WTC11 (cell line): Measurements from ENCODE around the gene KCNK17. TPM values are rescaled to one million over a fixed set of nuclear protein-coding genes. Genes with fewer than 3 reads are reported as not detected.
"Not testable (repeated sequence)": the region's sequence is repeated elsewhere in the genome, so short reads cannot be mapped to it uniquely, and the experiment has no call there.

Experiments
- ATAC-seq: fragments of 200-7000 bp; cut with Tn5 transposase; 2 replicates; pipeline ENCODE4 v1.10.0; 2021; ENCODE audit warnings: mild to moderate bottlenecking, moderate library complexity
- CTCF ChIA-PET: fragments of 300-600 bp; sonication (Branson Sonifier 250); formaldehyde crosslinking; loops from one replicate; lab custom pipeline; 2021; ENCODE audit warnings: antibody characterized with exemption; lab: Charles Lee
- POLR2A ChIA-PET: fragments of 350-600 bp; sonication (Branson Sonifier 250); formaldehyde crosslinking; loops from one replicate; lab custom pipeline; 2021; ENCODE audit warnings: antibody characterized with exemption; lab: Charles Lee
- DNase-seq: peaks from one replicate; pipeline ENCODE4 v3.0.0; 2021; ENCODE audit warnings: low spot score
- H3K27ac Mint-ChIP-seq: 2 replicates; pipeline ENCODE4 v1.8.0; 2021; ENCODE audit warnings: mixed read lengths
- H3K27me3 Mint-ChIP-seq: 2 replicates; pipeline ENCODE4 v1.8.0; 2021; ENCODE audit warnings: low read depth, mild to moderate bottlenecking, moderate library complexity, mixed read lengths
- H3K36me3 Mint-ChIP-seq: 2 replicates; pipeline ENCODE4 v1.8.0; 2021; ENCODE audit warnings: mixed read lengths
- H3K4me1 Mint-ChIP-seq: 2 replicates; pipeline ENCODE4 v1.8.0; 2022; ENCODE audit warnings: mixed read lengths
- H3K4me3 Mint-ChIP-seq: 2 replicates; pipeline ENCODE4 v1.8.0; 2021; ENCODE audit warnings: mild to moderate bottlenecking, moderate library complexity, mixed read lengths
- H3K9me3 Mint-ChIP-seq: 2 replicates; pipeline ENCODE4 v1.8.0; 2021; ENCODE audit warnings: mixed read lengths
- CBFB ChIP-seq: sonication (generic); formaldehyde crosslinking; IDR thresholded peaks from 2 replicates; pipeline ENCODE4 v1.8.1; 2022; ENCODE audit warnings: mild to moderate bottlenecking, low read depth, missing genetic modification reagents
- EMX1 ChIP-seq: fragments of 250-450 bp; sonication (Bioruptor Pico); IDR thresholded peaks from 2 replicates; pipeline ENCODE4 v1.8.0; 2021; ENCODE audit warnings: mild to moderate bottlenecking
- FOXJ3 ChIP-seq: sonication (generic); formaldehyde crosslinking; IDR thresholded peaks from 2 replicates; pipeline ENCODE4 v1.9.0; 2021; ENCODE audit warnings: missing genetic modification reagents, mild to moderate bottlenecking, borderline replicate concordance
- GTF2I ChIP-seq: fragments of 250-450 bp; sonication (Bioruptor Pico); conservative IDR thresholded peaks from 2 replicates; pipeline ENCODE4 v1.4.0; 2021; ENCODE audit warnings: mild to moderate bottlenecking
- MLX ChIP-seq: sonication (generic); formaldehyde crosslinking; IDR thresholded peaks from 2 replicates; pipeline ENCODE4 v1.8.1; 2023; ENCODE audit warnings: mild to moderate bottlenecking, missing genetic modification reagents, moderate library complexity
- NR2C2 ChIP-seq: sonication (generic); formaldehyde crosslinking; IDR thresholded peaks from 2 replicates; pipeline ENCODE4 v1.8.0; 2022; ENCODE audit warnings: mild to moderate bottlenecking, missing genetic modification reagents
- PREB ChIP-seq: sonication (generic); formaldehyde crosslinking; IDR thresholded peaks from 2 replicates; pipeline ENCODE4 v1.8.1; 2022; ENCODE audit warnings: mild to moderate bottlenecking, missing genetic modification reagents, moderate library complexity, borderline replicate concordance
- RELA ChIP-seq: sonication (generic); formaldehyde crosslinking; IDR thresholded peaks from 2 replicates; pipeline ENCODE4 v1.8.1; 2022; ENCODE audit warnings: missing genetic modification reagents, mild to moderate bottlenecking, borderline replicate concordance
- SMAD3 ChIP-seq: sonication (generic); formaldehyde crosslinking; IDR thresholded peaks from 2 replicates; pipeline ENCODE4 v1.8.0; 2022; ENCODE audit warnings: missing genetic modification reagents, mild to moderate bottlenecking, borderline replicate concordance
- ZBTB21 ChIP-seq: sonication (generic); formaldehyde crosslinking; IDR thresholded peaks from 2 replicates; pipeline ENCODE4 v1.8.1; 2023; ENCODE audit warnings: mild to moderate bottlenecking, missing genetic modification reagents, borderline replicate concordance
- ZNF219 ChIP-seq: sonication (generic); formaldehyde crosslinking; IDR thresholded peaks from 2 replicates; pipeline ENCODE4 v1.8.0; 2023; ENCODE audit warnings: missing genetic modification reagents, mild to moderate bottlenecking, borderline replicate concordance
- ZNF317 ChIP-seq: sonication (generic); formaldehyde crosslinking; IDR thresholded peaks from 2 replicates; pipeline ENCODE4 v1.8.1; 2023; ENCODE audit warnings: low read depth, mild to moderate bottlenecking, moderate library complexity, missing genetic modification reagents, borderline replicate concordance
- ZNF671 ChIP-seq: fragments of 250-450 bp; sonication (Bioruptor Pico); IDR thresholded peaks from 2 replicates; pipeline ENCODE4 v1.8.0; 2021; ENCODE audit warnings: mild to moderate bottlenecking
- total RNA-seq: library from RNA; stranded (reverse); gene quantifications from 3 replicates; pipeline ENCODE4 v1.2.3, GENCODE V29; 2021
- TF ChIP-seq, protein P1 (sequence below): sonication (generic); formaldehyde crosslinking; IDR thresholded peaks from 2 replicates; pipeline ENCODE4 v1.8.1; 2022; ENCODE audit warnings: low read depth, mild to moderate bottlenecking, moderate library complexity, missing genetic modification reagents, borderline replicate concordance
- TF ChIP-seq, protein P2 (sequence below): sonication (generic); formaldehyde crosslinking; IDR thresholded peaks from 2 replicates; pipeline ENCODE4 v1.8.1; 2023; ENCODE audit warnings: mild to moderate bottlenecking, missing genetic modification reagents, moderate library complexity

Gene KCNK17
- total RNA-seq, 1 experiment from 2014 or later = 2.1 TPM

GRCh38 chr6:39294899-39295298 is 19.3 kb downstream of the KCNK17 start:
- POLR2A ChIA-PET = no interaction called here
- H3K4me3 Mint-ChIP-seq = no peak overlapping the region
- H3K4me1 Mint-ChIP-seq = peaks cover 42% of the 10 kb centered on the region
- no peak for ATAC-seq
- DNase-seq = no peak
- H3K27me3 Mint-ChIP-seq = peaks cover 7% of the 10 kb centered on the region
- H3K27ac Mint-ChIP-seq = no peak overlapping the region
- H3K9me3 Mint-ChIP-seq = no peaks in the 10 kb centered on the region
- CTCF ChIA-PET = interaction anchor here (0.7 to 1.7 kb wide), 2 partner anchors 105 to 298 kb away, joined by 3 to 4 read pairs; no protein-coding TSS in a partner anchor
- H3K36me3 Mint-ChIP-seq = no peaks in the 10 kb centered on the region
- TF ChIP-seq ZNF317 = no peak

GRCh38 chr6:39294133-39294532 is 20.1 kb downstream of the KCNK17 start:
- ChIA-PET CTCF (interaction anchor here (0.7 to 1.7 kb wide), 3 partner anchors 9 to 297 kb away, joined by 3 to 4 read pairs (median 4); no protein-coding TSS in a partner anchor), POLR2A (no interaction called here)
- H3K36me3 Mint-ChIP-seq = no peaks in the 10 kb centered on the region
- no peak overlapping the region for H3K27ac Mint-ChIP-seq
- no peak for ATAC-seq
- no peak for DNase-seq
- peaks cover 4% of the 10 kb centered on the region; the same call in 1 of the 2 replicates for H3K9me3 Mint-ChIP-seq
- H3K4me3 Mint-ChIP-seq = no peak overlapping the region
- H3K27me3 Mint-ChIP-seq = peaks cover 7% of the 10 kb centered on the region
- no peak for TF ChIP-seq NR2C2 (CRISPR knock-in tag)
- no peak for TF ChIP-seq GTF2I (CRISPR knock-in tag)
- no peak for TF ChIP-seq SMAD3
- no peak for TF ChIP-seq PREB (CRISPR knock-in tag)
- no peak for TF ChIP-seq FOXJ3
- no peak for TF ChIP-seq ZNF671 (CRISPR knock-in tag)
- TF ChIP-seq RELA = no peak
- TF ChIP-seq, protein P1, sequence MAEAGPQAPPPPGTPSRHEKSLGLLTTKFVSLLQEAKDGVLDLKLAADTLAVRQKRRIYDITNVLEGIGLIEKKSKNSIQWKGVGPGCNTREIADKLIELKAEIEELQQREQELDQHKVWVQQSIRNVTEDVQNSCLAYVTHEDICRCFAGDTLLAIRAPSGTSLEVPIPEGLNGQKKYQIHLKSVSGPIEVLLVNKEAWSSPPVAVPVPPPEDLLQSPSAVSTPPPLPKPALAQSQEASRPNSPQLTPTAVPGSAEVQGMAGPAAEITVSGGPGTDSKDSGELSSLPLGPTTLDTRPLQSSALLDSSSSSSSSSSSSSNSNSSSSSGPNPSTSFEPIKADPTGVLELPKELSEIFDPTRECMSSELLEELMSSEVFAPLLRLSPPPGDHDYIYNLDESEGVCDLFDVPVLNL (CRISPR knock-in tag) = no peak
- no peak for TF ChIP-seq ZBTB21
- no peak for TF ChIP-seq CBFB (CRISPR knock-in tag)
- H3K4me1 Mint-ChIP-seq = peaks cover 48% of the 10 kb centered on the region

GRCh38 chr6:39292637-39293036 is 21.6 kb downstream of the KCNK17 start:
- no peak for ATAC-seq
- ChIA-PET CTCF (interaction anchor here (1.3 to 3.2 kb wide), 2 partner anchors 10 to 21 kb away, joined by 3 to 31 read pairs; no protein-coding TSS in a partner anchor), POLR2A (no interaction called here)
- Mint-ChIP-seq H3K4me1 (peaks cover 54% of the 10 kb centered on the region), H3K9me3 (peaks cover 7% of the 10 kb centered on the region; the same call in 1 of the 2 replicates), H3K27ac (no peak overlapping the region), H3K36me3 (no peaks in the 10 kb centered on the region), H3K27me3 (peaks cover 12% of the 10 kb centered on the region), H3K4me3 (no peak overlapping the region)
- no peak for DNase-seq
- TF ChIP-seq ZNF219 (CRISPR knock-in tag) = no peak

DNA sequence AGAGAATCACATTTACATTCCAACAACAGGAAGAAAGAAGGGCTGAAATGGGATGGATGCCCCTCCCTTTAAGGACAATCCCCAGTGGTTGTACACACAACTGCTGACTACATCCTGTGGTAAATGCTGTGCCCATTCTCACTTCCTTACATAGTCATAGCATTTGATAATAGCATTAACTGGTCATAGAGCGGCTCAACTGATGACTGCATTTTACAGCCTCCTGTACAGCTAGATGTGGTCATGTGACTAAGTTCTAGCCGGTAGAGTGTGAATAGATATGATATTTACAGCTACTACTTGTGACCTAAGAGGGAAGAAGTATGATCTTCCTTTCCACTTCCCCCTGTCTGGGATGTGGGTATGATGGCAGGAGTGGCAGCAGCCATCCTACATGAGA is 24.7 kb downstream of the KCNK17 start:
- H3K36me3 Mint-ChIP-seq = no peaks in the 10 kb centered on the region
- ATAC-seq = no peak

DNA sequence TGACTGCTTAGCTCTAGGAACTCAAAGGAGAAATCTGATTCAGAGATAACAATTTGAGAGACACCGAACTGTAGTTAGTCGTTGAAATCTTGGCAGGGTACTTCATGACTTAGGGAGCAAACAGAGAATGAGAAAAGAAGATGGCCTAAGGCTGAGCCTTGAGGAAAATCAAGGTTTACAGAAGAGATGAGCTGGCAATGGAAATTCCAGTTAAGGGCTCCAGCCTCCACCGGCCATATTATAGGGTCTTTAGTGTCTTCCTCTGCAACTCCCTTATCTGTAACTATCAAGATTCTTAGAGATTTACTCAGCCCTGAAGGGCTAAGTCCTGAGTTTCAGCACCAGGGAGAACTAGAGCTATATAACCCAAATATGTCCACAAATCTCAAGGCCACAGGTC is 26.6 kb downstream of the KCNK17 start:
- ChIA-PET POLR2A (no interaction called here), CTCF (interaction anchor here (2.0 kb wide), 1 partner anchor 98 kb away, joined by 9 read pairs; no protein-coding TSS in a partner anchor)
- Mint-ChIP-seq H3K27ac (no peak overlapping the region), H3K27me3 (peaks cover 9% of the 10 kb centered on the region), H3K36me3 (no peaks in the 10 kb centered on the region), H3K4me1 (peaks cover 31% of the 10 kb centered on the region), H3K9me3 (peaks cover 12% of the 10 kb centered on the region), H3K4me3 (no peak overlapping the region)
- no peak for ATAC-seq
- TF ChIP-seq MLX (CRISPR knock-in tag) = no peak
- no peak for DNase-seq

More for the DNA sequence above, 24.7 kb downstream of the KCNK17 start:
- TF ChIP-seq, protein P2, sequence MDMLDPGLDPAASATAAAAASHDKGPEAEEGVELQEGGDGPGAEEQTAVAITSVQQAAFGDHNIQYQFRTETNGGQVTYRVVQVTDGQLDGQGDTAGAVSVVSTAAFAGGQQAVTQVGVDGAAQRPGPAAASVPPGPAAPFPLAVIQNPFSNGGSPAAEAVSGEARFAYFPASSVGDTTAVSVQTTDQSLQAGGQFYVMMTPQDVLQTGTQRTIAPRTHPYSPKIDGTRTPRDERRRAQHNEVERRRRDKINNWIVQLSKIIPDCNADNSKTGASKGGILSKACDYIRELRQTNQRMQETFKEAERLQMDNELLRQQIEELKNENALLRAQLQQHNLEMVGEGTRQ (CRISPR knock-in tag) = peak; percentile 47; the same call in 1 of the 2 replicates
- no peak for TF ChIP-seq EMX1 (CRISPR knock-in tag)
- TF ChIP-seq, all 79 proteins: peak for 1
- ChIA-PET CTCF (interaction anchor here (3.2 kb wide), 1 partner anchor 13 kb away, joined by 31 read pairs; no protein-coding TSS in a partner anchor), POLR2A (no interaction called here)
- Mint-ChIP-seq H3K4me3 (no peak overlapping the region), H3K27ac (no peak overlapping the region), H3K9me3 (peaks cover 12% of the 10 kb centered on the region), H3K27me3 (peaks cover 12% of the 10 kb centered on the region), H3K4me1 (peaks cover 41% of the 10 kb centered on the region)
- DNase-seq = no peak

GRCh38 chr6:39286596-39286995 is 27.6 kb downstream of the KCNK17 start:
- peaks cover 12% of the 10 kb centered on the region for H3K9me3 Mint-ChIP-seq
- H3K27ac Mint-ChIP-seq, H3K4me3 Mint-ChIP-seq, DNase-seq, ATAC-seq, H3K36me3 Mint-ChIP-seq: not testable (repeated sequence)
- POLR2A ChIA-PET = interaction anchor here (0.6 to 0.7 kb wide), 2 partner anchors 150 to 784 kb away, joined by 4 to 8 read pairs; no protein-coding TSS in a partner anchor
- H3K27me3 Mint-ChIP-seq = peaks cover 10% of the 10 kb centered on the region
- CTCF ChIA-PET = interaction anchor here (0.6 to 2.0 kb wide), 3 partner anchors 16 to 97 kb away, joined by 3 to 10 read pairs (median 9); no protein-coding TSS in a partner anchor
- peaks cover 26% of the 10 kb centered on the region for H3K4me1 Mint-ChIP-seq
